Right cardiac atrium (tissue), 5 donors: Measurements from ENCODE around the gene MVB12B. TPM values are rescaled to one million over a fixed set of nuclear protein-coding genes. Genes with fewer than 3 reads are reported as not detected.

Source experiments
- ATAC-seq, 2 donors: fragments of 200-7000 bp; cut with Tn5 transposase; one replicate each; pipeline versions ENCODE4 v1.8.0 to v1.9.1; 2020; ENCODE audit warnings: moderate library complexity in 2 of 2, mild to moderate bottlenecking in 1 of 2
- DNase-seq, 3 donors: peaks; one replicate each; pipeline ENCODE4 v3.0.0-alpha.2; 2020
- H3K27ac ChIP-seq: one replicate; pipeline ENCODE4 v1.5.1; 2013; ENCODE audit warnings: mild to moderate bottlenecking, low read length, control low read depth, moderate library complexity
- H3K27me3 ChIP-seq: one replicate; pipeline ENCODE4 v1.6.1; 2013; ENCODE audit not compliant: control insufficient read depth, insufficient read depth
- H3K4me1 ChIP-seq: one replicate; pipeline ENCODE4 v1.6.1; 2013; ENCODE audit warnings: low read length; ENCODE audit not compliant: control insufficient read depth, insufficient read depth
- H3K4me3 ChIP-seq: one replicate; pipeline ENCODE4 v1.5.1; 2013; ENCODE audit warnings: low read length, control low read depth
- H3K9me3 ChIP-seq: one replicate; pipeline ENCODE4 v1.6.1; 2013; ENCODE audit warnings: low read length; ENCODE audit not compliant: control insufficient read depth
- WGBS: extraction: QIAGEN DNeasy Blood & Tissue Kit; methylation state at CpG from one replicate; pipeline ENCODE4 v1.1.7; 2013; 5-methylcytosine and 5-hydroxymethylcytosine counted together
- intact Hi-C, 4 donors: fragments of 100-400 bp; cut with DNase I; formaldehyde crosslinking; loops; one replicate each; pipeline versions ENCODE4 v1.11.0 to v1.14.0; 2022 to 2023
- polyA plus RNA-seq: library from polyadenylated mRNA; stranded (reverse); fragments of 200-250 nt; gene quantifications from one replicate; pipeline ENCODE4 v1.2.3, GENCODE V29; 2013
- total RNA-seq, 4 donors: library from RNA; stranded (reverse); fragmentation: NEBNext Ultra II Directional; extraction: Animal tissue kit (Norgen Biotek cat#: 25700); gene quantifications; one replicate each; pipeline ENCODE4 v1.2.1, GENCODE V29; 2021
- donor health status: healthy with polysubstance abuse.
- donor health status: DM: no; HTN: yes; CAD: no.
- donor health status: DM: no; HTN: no; CAD: no.
- donor health status: DM: no; HTN: yes; CAD: no; lungs with severe emphysema.
- donor health status: DM: yes; HTN: yes; CAD: no.

Gene MVB12B
- total and polyA plus RNA-seq, 5 donors, result 5.8 to 12.8 (median 12.0) TPM

GRCh38 chr9:126531035-126531571 lies 204.5 kb downstream of the MVB12B start:
- ATAC-seq (peak; percentile 46 to 57), DNase-seq (peak in 1 of 3 donors; percentile 69)
- WGBS, result 48% methylated on average over 10 of the region's 10 CpGs
- intact Hi-C loops, result no loop called here
- Histone ChIP-seq H3K27ac (peak overlapping the region; percentile 37), H3K4me1 (no peaks in the 10 kb centered on the region), H3K4me3 (no peak overlapping the region), H3K27me3 (no peaks in the 10 kb centered on the region), H3K9me3 (no peaks in the 10 kb centered on the region)

GRCh38 chr9:126531591-126531990 lies 205.0 kb downstream of the MVB12B start:
- 54% methylated on average over 5 of the region's 5 CpGs for WGBS
- DNase-seq (peak in 1 of 3 donors; percentile 55), ATAC-seq (peak; percentile 6 to 18)
- Histone ChIP-seq H3K27me3 (no peaks in the 10 kb centered on the region), H3K4me1 (no peaks in the 10 kb centered on the region), H3K9me3 (no peaks in the 10 kb centered on the region), H3K4me3 (no peak overlapping the region), H3K27ac (peak overlapping the region; percentile 37)
- intact Hi-C loops, result no loop called here

- no peaks in the 10 kb centered on the region for H3K4me1 ChIP-seq
- H3K27me3 ChIP-seq, result no peaks in the 10 kb centered on the region
- no peaks in the 10 kb centered on the region for H3K9me3 ChIP-seq
- ATAC-seq (peak; percentile 82 to 89), DNase-seq (peak; percentile 72 to 87 (median 83))
- H3K27ac ChIP-seq, result no peak overlapping the region
- intact Hi-C loops, result no loop called here
- 64% methylated on average over 9 of the region's 9 CpGs for WGBS
- H3K4me3 ChIP-seq, result no peak overlapping the region
These were observed 205.4 kb downstream of the MVB12B start for GRCh38 chr9:126532019-126532462.

- WGBS, result 60% methylated on average over 8 of the region's 8 CpGs
- Histone ChIP-seq H3K4me3 (no peak overlapping the region), H3K9me3 (no peaks in the 10 kb centered on the region), H3K27me3 (no peaks in the 10 kb centered on the region), H3K27ac (no peak overlapping the region), H3K4me1 (no peaks in the 10 kb centered on the region)
- DNase-seq, result no peak
- peak in 1 of 2 donors; percentile 31 for ATAC-seq
- intact Hi-C loops, result no loop called here
These were observed 205.9 kb downstream of the MVB12B start for GRCh38 chr9:126532489-126532888.

- no peak overlapping the region for H3K27ac ChIP-seq
- no peaks in the 10 kb centered on the region for H3K27me3 ChIP-seq
- no peak overlapping the region for H3K4me3 ChIP-seq
- WGBS, result 76% methylated on average over 24 of the region's 24 CpGs
- intact Hi-C loops, result no loop called here
- DNase-seq, result no peak
- no peaks in the 10 kb centered on the region for H3K9me3 ChIP-seq
- no peaks in the 10 kb centered on the region for H3K4me1 ChIP-seq
- ATAC-seq, result no peak
These were observed 206.6 kb downstream of the MVB12B start for GRCh38 chr9:126532951-126533925.

- H3K27ac ChIP-seq, result no peak overlapping the region
- no peaks in the 10 kb centered on the region for H3K4me1 ChIP-seq
- no peaks in the 10 kb centered on the region for H3K9me3 ChIP-seq
- H3K4me3 ChIP-seq, result no peak overlapping the region
- 71% methylated on average over 15 of the region's 15 CpGs for WGBS
- DNase-seq (no peak), ATAC-seq (no peak)
- no peaks in the 10 kb centered on the region for H3K27me3 ChIP-seq
- intact Hi-C loops, result no loop called here
These were observed 207.3 kb downstream of the MVB12B start for GRCh38 chr9:126533926-126534310.

GRCh38 chr9:126534431-126535186 lies 208.0 kb downstream of the MVB12B start:
- no peak for DNase-seq
- Histone ChIP-seq H3K4me1 (no peaks in the 10 kb centered on the region), H3K9me3 (no peaks in the 10 kb centered on the region), H3K27ac (no peak overlapping the region), H3K27me3 (no peaks in the 10 kb centered on the region), H3K4me3 (no peak overlapping the region)
- ATAC-seq, result no peak
- intact Hi-C loops, result no loop called here
- WGBS, result 64% methylated on average over 23 of the region's 23 CpGs

- DNase-seq (no peak), ATAC-seq (no peak)
- no peaks in the 10 kb centered on the region for H3K9me3 ChIP-seq
- H3K27me3 ChIP-seq, result no peaks in the 10 kb centered on the region
- intact Hi-C loops, result no loop called here
- 88% methylated on average over 7 of the region's 7 CpGs for WGBS
- no peak overlapping the region for H3K4me3 ChIP-seq
- no peaks in the 10 kb centered on the region for H3K4me1 ChIP-seq
- H3K27ac ChIP-seq, result no peak overlapping the region
These were observed 209.5 kb downstream of the MVB12B start for GRCh38 chr9:126536131-126536530.

- WGBS, result 78% methylated on average over 11 of the region's 11 CpGs
- no peaks in the 10 kb centered on the region for H3K27me3 ChIP-seq
- intact Hi-C loops, result no loop called here
These were observed 210.3 kb downstream of the MVB12B start for GRCh38 chr9:126536841-126537465.

GRCh38 chr9:126538550-126538949 lies 211.9 kb downstream of the MVB12B start:
- H3K27me3 ChIP-seq, result no peaks in the 10 kb centered on the region
- H3K4me1 ChIP-seq, result no peaks in the 10 kb centered on the region
- WGBS, result 87% methylated on average over 1 of the region's 1 CpG
- no peak overlapping the region for H3K4me3 ChIP-seq
- H3K9me3 ChIP-seq, result no peaks in the 10 kb centered on the region
- ATAC-seq (no peak), DNase-seq (no peak)
- H3K27ac ChIP-seq, result no peak overlapping the region
- intact Hi-C loops, result no loop called here

More at GRCh38 chr9:126536841-126537465, 210.3 kb downstream of the MVB12B start:
- no peaks in the 10 kb centered on the region for H3K4me1 ChIP-seq
- H3K9me3 ChIP-seq, result no peaks in the 10 kb centered on the region
- no peak for ATAC-seq
- H3K27ac ChIP-seq, result no peak overlapping the region
- no peak for DNase-seq
- no peak overlapping the region for H3K4me3 ChIP-seq
